NCI-H748 (cell line): Measurements from ENCODE around the gene OR2T1.
"Not testable (repeated sequence)": the region's sequence is repeated elsewhere in the genome, so short reads cannot be mapped to it uniquely, and the experiment has no call there.

Experiments used
- DNase-seq: peaks from one replicate; lab custom pipeline; 2025; ENCODE audit not compliant: unreplicated experiment; lab: John Stamatoyannopoulos, UW

OR2T1 gene

GRCh38 chr1:248433811-248434415, 31.1 kb downstream of the OR2T1 start:
- not testable (repeated sequence) for DNase-seq

GRCh38 chr1:248434913-248435312, 32.1 kb downstream of the OR2T1 start:
- DNase-seq, result not testable (repeated sequence)

- DNase-seq, result not testable (repeated sequence)
These were observed 33.5 kb downstream of the OR2T1 start for GRCh38 chr1:248436303-248436702.

DNA sequence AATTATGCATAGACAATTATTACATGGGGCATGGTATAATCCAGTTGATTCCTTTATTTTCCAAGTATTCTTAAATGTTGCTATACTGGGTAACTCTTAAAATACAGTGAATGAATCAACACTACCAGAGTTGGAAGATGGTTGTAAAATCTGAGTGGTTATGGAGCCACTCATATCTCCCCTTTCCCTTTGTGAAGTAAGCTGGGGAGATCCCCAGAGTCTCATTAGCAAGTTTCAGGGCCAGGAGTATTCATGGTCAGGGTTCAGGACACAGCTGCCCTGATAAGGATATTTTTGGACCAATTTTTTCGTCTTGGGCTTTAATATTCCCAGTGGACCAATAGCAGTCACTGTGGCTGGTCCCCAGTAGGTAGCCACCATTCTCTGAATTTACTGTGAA, 35.8 kb downstream of the OR2T1 start:
- DNase-seq, result not testable (repeated sequence)

DNA sequence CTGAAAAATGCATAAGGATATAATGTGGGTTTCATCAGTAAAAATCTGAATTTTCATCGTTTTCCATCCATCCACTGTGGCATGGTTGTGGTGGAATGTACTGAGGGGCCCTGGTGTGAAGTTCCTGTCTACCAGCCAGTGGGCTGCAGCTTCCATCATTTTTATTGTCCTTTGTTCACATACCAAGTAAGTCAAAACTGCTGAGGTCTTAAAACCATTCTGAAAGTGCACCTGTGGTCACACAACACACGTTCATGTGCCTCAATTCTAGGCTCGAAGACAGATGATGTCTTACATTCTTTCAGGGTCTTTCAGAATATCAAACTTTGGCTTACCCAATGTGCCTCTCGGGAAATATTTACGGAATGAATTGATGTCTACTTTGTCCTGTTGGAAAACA, 36.4 kb downstream of the OR2T1 start:
- not testable (repeated sequence) for DNase-seq

DNA sequence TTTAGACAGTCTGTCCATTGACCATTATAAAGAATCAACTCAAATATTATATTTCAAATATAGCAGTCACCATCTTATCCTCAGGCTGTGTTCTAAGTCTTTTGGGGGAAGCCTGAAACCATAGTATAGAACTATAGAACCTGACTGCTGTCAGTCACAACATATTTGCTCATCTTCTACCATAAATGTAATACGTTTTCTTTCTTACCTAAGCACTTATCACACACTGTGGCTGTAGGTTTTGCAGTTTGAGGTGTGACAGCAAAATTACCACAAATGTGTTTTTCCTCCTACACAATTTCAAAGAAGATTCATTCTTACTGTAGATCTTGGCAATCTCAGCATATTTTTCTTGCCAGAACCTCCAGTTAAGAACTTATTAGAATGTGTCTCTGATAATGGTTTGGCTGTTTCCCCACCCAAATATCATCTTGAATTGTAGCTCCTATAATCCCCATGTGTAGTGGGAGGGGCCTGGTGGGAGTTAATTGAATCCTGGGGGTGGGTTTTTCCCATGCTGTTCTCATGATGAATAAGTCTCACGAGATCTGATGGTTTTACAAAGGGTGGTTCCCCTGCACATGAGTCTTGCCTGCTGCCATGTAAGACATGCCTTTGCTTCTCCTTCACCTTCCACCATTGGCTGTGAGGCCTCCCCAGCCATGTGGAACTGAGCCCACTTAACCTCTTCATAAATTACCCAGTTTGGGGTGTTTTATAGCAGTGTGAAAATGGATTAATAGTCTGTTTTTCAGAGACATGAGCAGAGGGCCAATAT, 39.8 kb downstream of the OR2T1 start:
- not testable (repeated sequence) for DNase-seq

DNA sequence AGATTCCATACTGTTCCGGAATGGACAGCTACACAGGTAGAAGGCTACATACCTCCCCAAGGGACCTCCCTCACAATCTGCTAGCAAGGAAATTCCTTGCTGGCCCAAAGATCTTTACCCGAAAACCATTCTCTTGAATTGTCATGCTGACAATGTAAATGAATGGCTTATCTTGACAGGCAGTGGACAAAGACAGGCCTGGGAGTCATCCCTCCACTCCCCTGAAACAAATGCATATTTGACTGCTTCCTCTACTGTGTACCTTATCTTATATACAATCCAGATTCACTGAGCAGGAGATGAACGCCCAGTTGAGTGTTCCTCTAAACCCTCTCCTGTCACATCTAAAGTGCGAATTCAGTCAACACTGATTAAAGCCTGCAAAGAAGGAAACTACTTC, 41.8 kb downstream of the OR2T1 start:
- DNase-seq, result not testable (repeated sequence)

- not testable (repeated sequence) for DNase-seq
These were observed 42.6 kb downstream of the OR2T1 start, which contains the start of gene OR2T2 for GRCh38 chr1:248445399-248445798. Gene OR2T2, plus strand, starts transcription at chr1:248445637. Its CDS starts 7,161 bp downstream, at chr1:248452798.

- not testable (repeated sequence) for DNase-seq
These were observed 45.7 kb downstream of the OR2T1 start for GRCh38 chr1:248448409-248449074.

DNA sequence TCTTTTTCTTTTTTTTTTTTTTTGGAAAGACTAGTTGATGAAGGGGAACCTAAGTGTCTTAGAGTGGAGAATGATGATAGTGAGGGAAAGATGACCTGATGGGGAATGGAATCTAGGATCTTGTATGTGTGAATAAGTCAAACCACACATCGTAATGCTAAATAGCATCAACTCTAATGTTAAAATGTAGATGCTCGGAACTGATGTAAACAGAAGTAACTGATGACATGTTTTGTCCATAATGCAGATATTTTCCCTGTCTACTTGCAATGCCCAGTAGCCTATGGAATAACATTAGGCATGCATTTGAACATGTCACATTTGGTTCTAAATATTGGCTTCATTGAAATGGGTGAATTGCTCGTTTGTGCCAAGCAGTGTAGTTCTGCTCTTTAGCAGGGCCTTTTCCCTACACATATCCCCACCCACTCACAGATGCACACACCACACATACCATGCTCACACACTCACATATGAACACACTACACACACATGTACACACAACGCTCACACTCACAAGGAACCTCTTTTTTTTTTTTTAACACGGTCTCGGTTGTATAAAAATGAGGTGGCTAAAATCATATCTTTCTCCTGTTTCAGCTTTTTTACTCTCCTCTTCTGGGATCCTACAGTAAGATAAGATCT, 47.1 kb downstream of the OR2T1 start:
- DNase-seq, result not testable (repeated sequence)

DNA sequence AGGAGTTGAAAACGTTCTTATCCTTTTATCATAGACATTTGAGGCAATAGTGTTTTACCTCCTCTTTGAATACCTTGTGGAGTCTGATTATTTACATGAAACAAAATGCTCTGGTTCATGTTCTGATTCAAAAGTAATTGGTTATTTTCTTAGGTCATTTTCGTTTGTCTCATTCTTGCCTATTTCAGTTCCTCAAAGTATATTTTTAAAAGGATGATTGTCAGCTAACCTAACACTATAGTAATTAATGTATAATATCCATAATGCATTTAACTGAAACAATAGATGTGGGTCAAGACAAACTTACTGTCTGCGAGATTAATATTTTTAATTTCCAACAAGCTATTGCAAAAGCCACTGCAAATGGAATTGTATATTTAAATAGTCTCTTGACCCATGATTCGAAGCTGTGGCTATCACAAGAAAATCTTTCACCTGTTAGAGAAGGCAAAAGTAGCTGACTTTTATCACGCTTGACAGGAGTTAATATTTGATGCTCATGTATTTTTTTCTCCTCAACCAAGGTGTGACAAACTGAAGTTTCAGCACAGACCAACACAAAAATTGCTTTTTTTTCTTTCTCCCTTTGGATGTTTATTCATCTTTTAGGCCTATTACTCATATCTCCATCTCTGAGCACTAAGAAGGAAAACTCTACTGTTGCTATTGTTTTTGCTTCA, 47.8 kb downstream of the OR2T1 start:
- DNase-seq, result not testable (repeated sequence)

- DNase-seq, result not testable (repeated sequence)
These were observed 50.8 kb downstream of the OR2T1 start for GRCh38 chr1:248453619-248454018.

DNA sequence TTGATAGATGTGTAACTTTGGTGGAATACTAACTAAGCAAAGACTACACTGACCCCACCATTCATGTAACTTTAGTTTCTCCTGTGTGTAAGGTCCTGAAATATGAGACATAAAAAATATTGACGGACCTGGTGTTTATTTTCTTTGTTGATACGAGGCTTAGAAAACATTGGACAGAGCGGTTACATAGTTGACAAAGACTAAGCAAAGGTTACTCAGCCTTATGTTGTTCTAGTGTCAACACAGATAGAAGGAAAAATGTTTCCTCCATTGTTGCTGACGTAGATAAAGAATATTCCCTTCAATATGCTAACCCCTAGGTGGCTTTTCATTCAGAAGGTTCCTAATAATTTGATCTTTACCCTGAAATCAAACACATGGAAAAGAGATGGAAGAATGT, 52.2 kb downstream of the OR2T1 start:
- DNase-seq, result peak; percentile 18

GRCh38 chr1:248456635-248457034, 53.8 kb downstream of the OR2T1 start:
- DNase-seq, result not testable (repeated sequence)
